HCT116 (cell line): ENCODE data around the gene VASN. TPM values are rescaled to one million over a fixed set of nuclear protein-coding genes. Genes with fewer than 3 reads are reported as not detected.

Experiments used
- ATAC-seq: fragments of 200-7000 bp; cut with Tn5 transposase; 2 replicates; pipeline ENCODE4 v1.9.1; 2020; ENCODE audit warnings: mild to moderate bottlenecking, moderate library complexity
- BruUV-seq: library from RNA; stranded (reverse); fragments of 400-500 nt; replicated peaks from 2 replicates; lab custom pipeline; 2021; lab: Mats Ljungman, UMichigan
- CTCF ChIA-PET: fragments of 300-600 bp; sonication (Branson Sonifier 250); formaldehyde crosslinking; loops from one replicate; lab custom pipeline; 2021; ENCODE audit warnings: antibody characterized with exemption; lab: Charles Lee
- POLR2A ChIA-PET: fragments of 300-600, 350-600 bp; sonication (Branson Sonifier 250); formaldehyde crosslinking; loops from one replicate; lab custom pipeline; 2021; ENCODE audit warnings: antibody characterized with exemption; lab: Charles Lee
- RAD21 ChIA-PET, 2 experiments: fragments of 300-600 bp; sonication (Branson Sonifier 250); formaldehyde crosslinking; loops; one replicate each; lab custom pipeline; 2023; ENCODE audit warnings: low total read pairs in 2 of 2; ENCODE audit not compliant: uncharacterized antibody in 2 of 2, unreplicated experiment in 2 of 2, low non-redundant PET in 1 of 2; lab: Charles Lee
- DNase-seq: peaks from one replicate; pipeline ENCODE4 v3.0.0-alpha.2; 2010; ENCODE audit warnings: low read depth, low spot score
- H2AFZ ChIP-seq: fragments of 200-600 bp; shearing (Covaris generic), sonication (generic); 2 replicates; pipeline ENCODE4 v1.6.1; 2017; ENCODE audit warnings: low read depth, mixed run types, mixed read lengths, antibody characterized with exemption, low read length; ENCODE audit not compliant: poor library complexity, severe bottlenecking
- H3K27ac ChIP-seq: 2 replicates; pipeline ENCODE4 v1.5.1; 2012; ENCODE audit warnings: low read depth, low read length
- H3K27me3 ChIP-seq: fragments of 200-600 bp; sonication (generic); 2 replicates; pipeline ENCODE4 v1.6.1; 2016; ENCODE audit warnings: mixed run types, low read length, mixed read lengths; ENCODE audit not compliant: insufficient read depth
- H3K36me3 ChIP-seq, 2 experiments: fragments of 200-500 bp in 1 of 2; fragments of 200-600 bp in 1 of 2; sonication (Bioruptor generic) in 1 of 2; sonication (generic) in 1 of 2; 2 replicates each; pipeline versions ENCODE4 v1.5.1 to v1.6.1; 2014 to 2016; ENCODE audit warnings: low read length in 2 of 2, inconsistent platforms in 1 of 2, mixed read lengths in 1 of 2, mixed run types in 1 of 2; ENCODE audit not compliant: insufficient read depth in 2 of 2, control insufficient read depth in 1 of 2
- H3K4me1 ChIP-seq, 2 experiments: fragments of 200-600 bp in 1 of 2; sonication (generic) in 1 of 2; 2 replicates each; pipeline versions ENCODE4 v1.5.1 to v1.6.1; 2012 to 2017; ENCODE audit warnings: low read length in 2 of 2, inconsistent platforms in 1 of 2, mild to moderate bottlenecking in 1 of 2, mixed read lengths in 1 of 2, mixed run types in 1 of 2, moderate library complexity in 1 of 2; ENCODE audit not compliant: insufficient read depth in 2 of 2, control insufficient read depth in 1 of 2
- H3K4me2 ChIP-seq: fragments of 200-600 bp; sonication (generic); 2 replicates; pipeline ENCODE4 v1.6.1; 2017; ENCODE audit warnings: mixed run types, low read length, mixed read lengths
- H3K4me3 ChIP-seq, 2 experiments: fragments of 200-600 bp in 1 of 2; sonication (generic) in 1 of 2; replicated peaks in 1 of 2; 2 replicates each; pipeline ENCODE4 v1.5.1; 2011 to 2016; ENCODE audit warnings: low read length in 2 of 2, control low read depth in 1 of 2, low read depth in 1 of 2, mild to moderate bottlenecking in 1 of 2, mixed read lengths in 1 of 2, mixed run types in 1 of 2
- H3K79me2 ChIP-seq: fragments of 200-600 bp; sonication (generic); 2 replicates; pipeline ENCODE4 v1.6.1; 2017; ENCODE audit warnings: mild to moderate bottlenecking, mixed run types, low read length, moderate library complexity, mixed read lengths; ENCODE audit not compliant: insufficient read depth
- H3K9ac ChIP-seq: fragments of 200-600 bp; sonication (generic); 2 replicates; pipeline ENCODE4 v1.6.1; 2016; ENCODE audit warnings: low read length, mixed read lengths
- H3K9me2 ChIP-seq: fragments of 200-600 bp; sonication (generic), shearing (Covaris generic); 2 replicates; pipeline ENCODE4 v1.6.1; 2017; ENCODE audit warnings: mixed run types, mild to moderate bottlenecking, moderate library complexity; ENCODE audit not compliant: insufficient read depth
- H3K9me3 ChIP-seq, 2 experiments: fragments of 200-500 bp in 1 of 2; fragments of 200-600 bp in 1 of 2; sonication (Bioruptor generic) in 1 of 2; sonication (generic) in 1 of 2; 2 replicates each; pipeline ENCODE4 v1.6.1; 2014 to 2017; ENCODE audit warnings: low read length in 2 of 2, mixed read lengths in 2 of 2, inconsistent platforms in 1 of 2, low read depth in 1 of 2, mild to moderate bottlenecking in 1 of 2, mixed run types in 1 of 2, moderate library complexity in 1 of 2; ENCODE audit not compliant: control insufficient read depth in 1 of 2, insufficient read depth in 1 of 2
- H4K20me1 ChIP-seq: fragments of 200-600 bp; sonication (generic), shearing (Covaris generic); 2 replicates; pipeline ENCODE4 v1.6.1; 2017; ENCODE audit warnings: mixed run types, mild to moderate bottlenecking, moderate library complexity; ENCODE audit not compliant: insufficient read depth
- ATF3 ChIP-seq: IDR thresholded peaks from 2 replicates; pipeline ENCODE4 v1.6.1; 2012
- CBX3 ChIP-seq: IDR thresholded peaks from 2 replicates; pipeline ENCODE4 v1.6.1; 2012; ENCODE audit warnings: low read depth
- CEBPB ChIP-seq: IDR thresholded peaks from 2 replicates; pipeline ENCODE4 v1.6.1; 2012; ENCODE audit warnings: low read depth
- EGR1 ChIP-seq: IDR thresholded peaks from 2 replicates; pipeline ENCODE4 v1.6.1; 2012; ENCODE audit warnings: low read depth
- ELF1 ChIP-seq: IDR thresholded peaks from 2 replicates; pipeline ENCODE4 v1.6.1; 2012; ENCODE audit warnings: low read depth, borderline replicate concordance
- EZH2 ChIP-seq: fragments of 200-600 bp; sonication (generic); IDR thresholded peaks from 2 replicates; pipeline ENCODE4 v1.6.1; 2017; ENCODE audit warnings: antibody characterized with exemption, mixed run types
- EZH2phosphoT487 ChIP-seq: fragments of 200-600 bp; IDR thresholded peaks from 2 replicates; pipeline ENCODE4 v1.6.1; 2018; ENCODE audit warnings: antibody characterized with exemption, borderline replicate concordance
- FOSL1 ChIP-seq: IDR thresholded peaks from 2 replicates; pipeline ENCODE4 v1.6.1; 2012; ENCODE audit warnings: low read depth
- JUND ChIP-seq: IDR thresholded peaks from 2 replicates; pipeline ENCODE4 v1.6.1; 2012
- MAX ChIP-seq: IDR thresholded peaks from 2 replicates; pipeline ENCODE4 v1.6.1; 2012
- POLR2A ChIP-seq: IDR thresholded peaks from 2 replicates; pipeline ENCODE4 v1.7.0; 2011; ENCODE audit warnings: borderline replicate concordance; ENCODE audit not compliant: insufficient read depth, insufficient read length; ENCODE audit errors: extremely low read depth
- POLR2AphosphoS5 ChIP-seq: IDR thresholded peaks from 2 replicates; pipeline ENCODE4 v1.6.1; 2011; ENCODE audit warnings: mild to moderate bottlenecking, low read depth, low read length, moderate library complexity
- RAD21 ChIP-seq: IDR thresholded peaks from 2 replicates; pipeline ENCODE4 v1.6.1; 2012; ENCODE audit warnings: low read depth, mild to moderate bottlenecking
- REST ChIP-seq: IDR thresholded peaks from 2 replicates; pipeline ENCODE4 v1.6.1; 2012; ENCODE audit warnings: low read depth
- SIN3A ChIP-seq: IDR thresholded peaks from 2 replicates; pipeline ENCODE4 v1.6.1; 2012; ENCODE audit warnings: low read depth
- SP1 ChIP-seq: IDR thresholded peaks from 2 replicates; pipeline ENCODE4 v1.6.1; 2012; ENCODE audit warnings: low read depth
- TCF7L2 ChIP-seq: IDR thresholded peaks from 2 replicates; pipeline ENCODE4 v1.7.0; 2011; ENCODE audit warnings: borderline replicate concordance, inconsistent platforms; ENCODE audit not compliant: insufficient read depth, insufficient read length; ENCODE audit errors: extremely low read depth
- YY1 ChIP-seq: IDR thresholded peaks from 2 replicates; pipeline ENCODE4 v1.6.1; 2011; ENCODE audit warnings: low read length, low read depth, moderate library complexity, mild to moderate bottlenecking; ENCODE audit not compliant: insufficient replicate concordance; ENCODE audit errors: extremely low read depth
- ZBTB33 ChIP-seq: IDR thresholded peaks from 2 replicates; pipeline ENCODE4 v1.6.1; 2011; ENCODE audit warnings: mild to moderate bottlenecking, low read length, moderate library complexity; ENCODE audit not compliant: insufficient replicate concordance; ENCODE audit errors: extremely low read depth
- ZNF274 ChIP-seq: fragments of 200-500 bp; sonication (Bioruptor generic); IDR thresholded peaks from 2 replicates; pipeline ENCODE4 v1.6.1; 2014; ENCODE audit warnings: mild to moderate bottlenecking, low read depth, low read length, inconsistent platforms
- intact Hi-C: fragments of 100-400 bp; cut with micrococcal nuclease; formaldehyde crosslinking; loops from 2 replicates; pipeline ENCODE4 v1.10.0; 2022
- total RNA-seq: library from RNA; stranded (reverse); gene quantifications from one replicate; pipeline ENCODE4 v1.2.1, GENCODE V29; 2021; ENCODE audit not compliant: unreplicated experiment

Gene VASN
- total RNA-seq, 1 experiment from 2014 or later, result 6.3 TPM

- no TSS peak for BruUV-seq
- no peak overlapping the region for H3K27ac ChIP-seq
- intact Hi-C loops, result no loop called here
- no peak overlapping the region for H2AFZ ChIP-seq
- no peaks in the 10 kb centered on the region for H3K9me2 ChIP-seq
- H3K79me2 ChIP-seq, result peaks cover 91% of the 10 kb centered on the region
- POLR2A ChIA-PET, result no interaction called here
- H3K4me2 ChIP-seq, result no peak overlapping the region
- H4K20me1 ChIP-seq, result peaks cover 9% of the 10 kb centered on the region; the same call in 1 of the 2 replicates
- CTCF ChIA-PET, result no interaction called here
- ATAC-seq, result no peak
- H3K27me3 ChIP-seq, result no peaks in the 10 kb centered on the region
- no peak overlapping the region for H3K4me3 ChIP-seq
- RAD21 ChIA-PET, result no interaction called here
- peaks cover 7 to 17% of the 10 kb centered on the region in 2 experiments for H3K4me1 ChIP-seq
- no peak for DNase-seq
- H3K36me3 ChIP-seq, result peaks cover 2 to 9% of the 10 kb centered on the region in 2 experiments; a peak in 2 of 4 replicates
- no peaks in the 10 kb centered on the region for H3K9me3 ChIP-seq
- H3K9ac ChIP-seq, result no peak overlapping the region
- TF ChIP-seq CBX3 (no peak), POLR2AphosphoS5 (no peak), MAX (no peak), EZH2 (no peak), SIN3A (no peak), REST (no peak), TCF7L2 (no peak), CEBPB (no peak), ZBTB33 (no peak), ZNF274 (no peak), ATF3 (no peak), YY1 (no peak), POLR2A (no peak), SP1 (no peak), EZH2phosphoT487 (no peak), EGR1 (no peak), RAD21 (no peak), JUND (no peak), ELF1 (no peak), FOSL1 (no peak)
These were observed 24.6 kb upstream of the VASN start for GRCh38 chr16:4347010-4347409.
